Measurements from ENCODE around the gene MED20. TPM values are rescaled to one million over a fixed set of nuclear protein-coding genes. Genes with fewer than 3 reads are reported as not detected.
A peak's percentile ranks its signal among the peaks of the same experiment; 100 is the strongest.

Gene MED20
- total and polyA plus RNA-seq, 11 donors = 9.3 to 25.5 (median 16.9) TPM

- intact Hi-C loops (cut with DNase I) = no loop called here
- H3K4me3 ChIP-seq = no peak overlapping the region
- DNase-seq = no peak
- 63 to 73% (median 68%) methylated on average over 4 of the region's 4 CpGs for WGBS, 4 donors
- no peaks in the 10 kb centered on the region for H3K9me3 ChIP-seq
- no peak for TF ChIP-seq CTCF (IDR thresholded peaks at IDR 0.05)
- H3K4me1 ChIP-seq = peaks cover 0 to 11% (median 0%) of the 10 kb centered on the region in 12 donors
- no peaks in the 10 kb centered on the region for H3K27me3 ChIP-seq
- H3K27ac ChIP-seq = no peak overlapping the region
- H3K36me3 ChIP-seq = no peaks in the 10 kb centered on the region
- no peak for ATAC-seq
These were observed 36.2 kb upstream of the MED20 start for GRCh38 chr6:41957117-41957516.

DNA sequence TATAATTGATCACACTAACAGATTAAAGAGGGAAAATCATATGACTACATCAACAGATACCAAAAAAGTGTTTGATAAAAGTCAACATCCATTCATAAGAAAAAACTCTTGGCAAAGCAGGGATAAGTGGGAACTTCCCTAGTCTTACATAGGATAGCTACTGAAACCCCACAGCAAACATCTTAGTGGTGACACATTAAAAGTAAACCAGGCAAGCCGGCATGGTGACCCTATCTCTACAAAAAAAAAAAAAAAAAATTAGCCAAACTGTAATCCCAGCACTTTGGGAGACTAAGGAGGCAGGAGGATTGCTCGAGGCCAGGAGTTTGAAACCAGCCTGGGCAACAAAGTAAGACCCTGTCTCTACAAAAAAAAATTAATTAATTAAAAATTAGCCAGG lies 34.5 kb upstream of the MED20 start:
- no peaks in the 10 kb centered on the region for H3K27me3 ChIP-seq
- no peak for DNase-seq
- H3K4me1 ChIP-seq = no peaks in the 10 kb centered on the region
- 83 to 88% (median 87%) methylated on average over 2 of the region's 2 CpGs for WGBS, 4 donors
- intact Hi-C loops (cut with DNase I) = no loop called here
- H3K36me3 ChIP-seq = no peaks in the 10 kb centered on the region
- TF ChIP-seq CTCF (IDR thresholded peaks at IDR 0.05) (no peak), POLR2A (IDR thresholded peaks at IDR 0.05) (no peak)
- no peaks in the 10 kb centered on the region for H3K9me3 ChIP-seq
- ATAC-seq = no peak
- H3K4me3 ChIP-seq = no peak overlapping the region
- no peak overlapping the region for H3K27ac ChIP-seq

DNA sequence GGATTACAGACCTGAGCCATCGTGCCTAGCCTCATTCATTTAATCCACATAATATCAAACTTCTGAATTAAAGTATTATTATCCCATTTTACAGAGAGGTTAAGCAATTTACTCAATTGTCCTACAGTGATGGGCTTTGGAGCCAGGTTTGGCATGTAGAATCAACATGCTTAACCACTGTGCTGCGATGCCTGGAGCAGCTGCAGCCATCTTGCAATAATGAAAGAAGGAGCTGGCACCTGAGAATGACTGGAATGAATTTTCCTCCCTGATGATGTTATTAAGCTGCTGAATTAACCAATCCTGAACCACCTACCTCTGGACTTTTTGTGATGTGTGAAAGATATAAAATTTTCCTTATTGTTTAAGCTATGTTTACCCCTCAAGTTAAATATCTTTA lies 33.7 kb upstream of the MED20 start:
- Histone ChIP-seq H3K9me3 (no peaks in the 10 kb centered on the region), H3K27ac (no peak overlapping the region), H3K27me3 (no peaks in the 10 kb centered on the region), H3K4me3 (no peak overlapping the region), H3K36me3 (peaks cover 0 to 4% (median 0%) of the 10 kb centered on the region in 9 donors), H3K4me1 (no peaks in the 10 kb centered on the region)
- WGBS, 4 donors = 94 to 96% (median 95%) methylated on average over 2 of the region's 2 CpGs
- DNase-seq (no peak), ATAC-seq (no peak)
- intact Hi-C loops (cut with DNase I) = no loop called here
- TF ChIP-seq POLR2A (IDR thresholded peaks at IDR 0.05) (no peak), CTCF (IDR thresholded peaks at IDR 0.05) (no peak)

- DNase-seq (no peak), ATAC-seq (peak in 1 of 4 donors; percentile 63)
- peaks cover 0 to 4% (median 0%) of the 10 kb centered on the region in 9 donors for H3K36me3 ChIP-seq
- TF ChIP-seq POLR2A (IDR thresholded peaks at IDR 0.05) = no peak
- no peak for TF ChIP-seq CTCF (IDR thresholded peaks at IDR 0.05)
- no peaks in the 10 kb centered on the region for H3K27me3 ChIP-seq
- H3K4me1 ChIP-seq = peaks cover 0 to 13% (median 1%) of the 10 kb centered on the region in 12 donors
- no peaks in the 10 kb centered on the region for H3K9me3 ChIP-seq
- peak overlapping the region in 3 of 12 donors; percentile 22 to 61 (median 27) for H3K27ac ChIP-seq
- intact Hi-C loops (cut with DNase I) = no loop called here
- 75 to 78% (median 77%) methylated on average over 10 of the region's 10 CpGs for WGBS, 4 donors
- H3K4me3 ChIP-seq = no peak overlapping the region
These were observed 26.8 kb upstream of the MED20 start for GRCh38 chr6:41947581-41948220.

Measured in heart left ventricle (tissue), 16 donors.